ENCODE results near the gene CMTM3.
"Not testable (repeated sequence)": the region's sequence is repeated elsewhere in the genome, so short reads cannot be mapped to it uniquely, and the experiment has no call there.

DNA sequence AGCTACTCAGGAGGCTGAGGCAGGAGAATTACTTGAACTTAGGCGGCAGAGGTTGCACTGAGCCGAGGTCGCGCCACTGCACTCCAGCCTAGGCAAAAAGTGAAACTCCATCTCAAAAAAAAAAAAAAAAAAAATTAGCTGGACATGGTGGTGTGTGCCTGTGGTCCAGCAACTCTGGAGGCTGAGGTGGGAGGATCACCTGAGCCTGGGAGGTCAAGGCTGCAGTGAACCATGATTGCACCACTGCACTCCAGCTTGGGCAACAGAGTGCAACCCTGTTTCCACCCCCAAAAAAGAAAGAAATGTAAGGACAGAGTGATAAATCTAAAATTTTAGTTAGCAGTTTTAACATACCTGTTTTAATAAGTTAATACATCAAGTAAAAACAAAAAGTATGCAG, 7.9 kb upstream of the CMTM3 start:
- not testable (repeated sequence) for TF ChIP-seq RAD21 (IDR thresholded peaks at IDR 0.05; ENCODE audit: low read depth); EZH2phosphoT487 (IDR thresholded peaks at IDR 0.05; ENCODE audit: borderline replicate concordance); CBX3 (IDR thresholded peaks at IDR 0.05; ENCODE audit: low read depth); POLR2AphosphoS5 (IDR thresholded peaks at IDR 0.05; ENCODE audit: low read depth, low read length); ZNF274 (IDR thresholded peaks at IDR 0.05; ENCODE audit: low read depth, low read length); EZH2 (IDR thresholded peaks at IDR 0.05); CEBPB (IDR thresholded peaks at IDR 0.05; ENCODE audit: low read depth)
- TF ChIP-seq, protein P1, sequence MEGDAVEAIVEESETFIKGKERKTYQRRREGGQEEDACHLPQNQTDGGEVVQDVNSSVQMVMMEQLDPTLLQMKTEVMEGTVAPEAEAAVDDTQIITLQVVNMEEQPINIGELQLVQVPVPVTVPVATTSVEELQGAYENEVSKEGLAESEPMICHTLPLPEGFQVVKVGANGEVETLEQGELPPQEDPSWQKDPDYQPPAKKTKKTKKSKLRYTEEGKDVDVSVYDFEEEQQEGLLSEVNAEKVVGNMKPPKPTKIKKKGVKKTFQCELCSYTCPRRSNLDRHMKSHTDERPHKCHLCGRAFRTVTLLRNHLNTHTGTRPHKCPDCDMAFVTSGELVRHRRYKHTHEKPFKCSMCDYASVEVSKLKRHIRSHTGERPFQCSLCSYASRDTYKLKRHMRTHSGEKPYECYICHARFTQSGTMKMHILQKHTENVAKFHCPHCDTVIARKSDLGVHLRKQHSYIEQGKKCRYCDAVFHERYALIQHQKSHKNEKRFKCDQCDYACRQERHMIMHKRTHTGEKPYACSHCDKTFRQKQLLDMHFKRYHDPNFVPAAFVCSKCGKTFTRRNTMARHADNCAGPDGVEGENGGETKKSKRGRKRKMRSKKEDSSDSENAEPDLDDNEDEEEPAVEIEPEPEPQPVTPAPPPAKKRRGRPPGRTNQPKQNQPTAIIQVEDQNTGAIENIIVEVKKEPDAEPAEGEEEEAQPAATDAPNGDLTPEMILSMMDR (IDR thresholded peaks at IDR 0.05 in 2 of 3, conservative IDR thresholded peaks at IDR 0.05 in 1 of 3; ENCODE audit: borderline replicate concordance in 1 of 3, insufficient read depth in 1 of 3, low read depth in 2 of 3, low read length in 2 of 3) = not testable (repeated sequence)

Measured in HCT116 (cell line).